Measurements from ENCODE around the gene RLBP1. TPM values are rescaled to one million over a fixed set of nuclear protein-coding genes. Genes with fewer than 3 reads are reported as not detected.
A peak's percentile ranks its signal among the peaks of the same experiment; 100 is the strongest.
"Not testable (repeated sequence)": the region's sequence is repeated elsewhere in the genome, so short reads cannot be mapped to it uniquely, and the experiment has no call there.

Gene RLBP1
- total and polyA plus RNA-seq, 2 of the 4 experiments (the other 2 are of a cell fraction), result not detected

DNA sequence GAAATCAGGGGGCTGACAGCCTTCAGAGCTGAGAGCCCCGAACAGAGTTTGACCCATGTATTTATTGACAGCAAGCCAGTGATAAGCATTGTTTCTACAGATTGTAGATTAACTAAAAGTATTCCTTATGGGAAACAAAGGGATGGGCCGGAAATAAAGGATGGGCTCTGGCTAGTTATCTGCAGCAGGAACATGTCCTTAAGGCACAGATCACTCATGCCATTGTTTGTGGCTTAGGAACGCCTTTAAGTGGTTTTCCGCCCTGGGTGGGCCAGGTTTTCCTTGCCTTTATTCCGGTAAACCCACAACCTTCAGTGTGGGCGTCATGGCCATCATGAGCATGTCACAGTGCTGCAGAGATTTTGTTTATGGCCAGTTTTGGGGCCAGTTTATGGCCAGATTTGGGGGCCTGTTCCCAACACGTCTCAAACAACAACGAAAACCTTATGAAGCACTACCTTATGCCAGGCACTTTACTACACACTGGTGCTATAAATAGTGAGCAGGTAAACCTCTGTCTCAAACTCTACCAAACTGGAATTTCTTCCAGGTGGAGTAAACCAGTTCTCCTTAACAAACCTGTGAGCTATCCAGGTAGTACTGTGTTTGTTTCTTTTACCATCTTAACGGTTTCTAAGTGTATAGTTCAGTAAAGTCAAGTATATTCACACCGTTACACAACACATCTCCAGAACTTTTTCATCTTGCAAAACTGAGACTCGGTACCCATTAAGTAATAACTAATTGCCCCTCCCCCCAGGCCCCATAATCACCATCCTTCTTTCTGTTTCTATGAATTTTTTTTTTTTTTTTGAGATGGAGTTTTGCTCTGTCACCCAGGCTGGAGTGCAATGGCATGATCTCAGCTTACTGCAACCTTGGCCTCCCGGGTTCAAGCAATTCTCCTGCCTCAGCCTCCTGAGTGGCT is 18.8 kb upstream of the RLBP1 start:
- H2BK20ac ChIP-seq (ENCODE audit: low read depth, low read length); H4K5ac ChIP-seq (ENCODE audit: low read depth, low read length); H3K4ac ChIP-seq (ENCODE audit: low read depth, low read length); H2BK15ac ChIP-seq (ENCODE audit: low read depth, low read length); H2BK5ac ChIP-seq (ENCODE audit: low read depth, low read length, poor library complexity, severe bottlenecking); H3K79me1 ChIP-seq (ENCODE audit: low read depth in 1 of 2, low read length in 2 of 2); H2BK120ac ChIP-seq (ENCODE audit: low read depth, low read length); H4K8ac ChIP-seq (ENCODE audit: low read depth in 2 of 2, low read length in 2 of 2); H3K18ac ChIP-seq (ENCODE audit: low read depth, low read length); H3K4me1 ChIP-seq (ENCODE audit: control insufficient read depth, insufficient read depth, low read length); H2AFZ ChIP-seq (replicated peaks; ENCODE audit: low read length, poor library complexity); H2AK9ac ChIP-seq (replicated peaks; ENCODE audit: low read depth, low read length, poor library complexity); H3K14ac ChIP-seq (replicated peaks; ENCODE audit: low read depth, low read length); DNase-seq; dilution Hi-C loops (cut with HindIII; ENCODE audit: low sequenced_read_pairs, unreplicated experiment); H3K4me2 ChIP-seq (ENCODE audit: low read depth, low read length); H3K36me3 ChIP-seq (ENCODE audit: control insufficient read depth, insufficient read depth, low read length); H3K23ac ChIP-seq (ENCODE audit: low read depth, low read length); H3K9ac ChIP-seq (ENCODE audit: low read depth, low read length); BruUV-seq (replicated peaks); POLR2A ChIA-PET (ENCODE audit: unreplicated experiment); H4K91ac ChIP-seq (ENCODE audit: insufficient read depth, low read depth, low read length); H3K56ac ChIP-seq (ENCODE audit: extremely low read depth, insufficient read depth, low read length); H4K20me1 ChIP-seq (ENCODE audit: insufficient read depth, low read length); ATAC-seq (ENCODE audit: low read depth); H3K9me1 ChIP-seq (ENCODE audit: insufficient read depth, low read length); H3K9me3 ChIP-seq (ENCODE audit: control insufficient read depth, insufficient read depth, low read length); H2AK5ac ChIP-seq (ENCODE audit: low read depth, low read length); H3K4me3 ChIP-seq (ENCODE audit: insufficient read depth, low read depth, low read length); CTCF ChIA-PET; in situ Hi-C loops (cut with MboI; ENCODE audit: low sequenced_read_pairs); H3K27ac ChIP-seq (ENCODE audit: insufficient read depth, low read length); H3K27me3 ChIP-seq (ENCODE audit: control insufficient read depth, insufficient read depth, low read length); intact Hi-C loops (cut with micrococcal nuclease): not testable (repeated sequence)
- 67% methylated on average over 2 of the region's 12 CpGs; no CpG with 5 or more reads in 1 of the 2 experiments for WGBS, 2 experiments (ENCODE audit: extremely low coverage in 2 of 2, insufficient read length in 1 of 2)
- TF ChIP-seq CEBPB (IDR thresholded peaks at IDR 0.05; ENCODE audit: low read depth, low read length), result peak; percentile 46
